Ovary (tissue), 3 donors: ENCODE measurements around the gene DNAJC25.

Source experiments
- EP300 ChIP-seq: sonication (generic); formaldehyde crosslinking; IDR thresholded peaks from one replicate; pipeline ENCODE4 v1.6.1; 2017; ENCODE audit warnings: antibody characterized with exemption
- POLR2A ChIP-seq: fragments of 450-650 bp; IDR thresholded peaks from one replicate; pipeline ENCODE4 v1.6.1; 2017; ENCODE audit warnings: antibody characterized with exemption, mild to moderate bottlenecking, moderate library complexity
- TF ChIP-seq, protein P1 (sequence below), 3 donors: fragments of 450-650 bp in 2 of 3; fragments of 200-600 bp in 1 of 3; IDR thresholded peaks; one replicate each; pipeline versions ENCODE4 v1.5.1 to v1.8.0; 2016 to 2022; ENCODE audit warnings: antibody characterized with exemption in 3 of 3, mild to moderate bottlenecking in 1 of 3
- donor health status: DM: no; HTN: no; CAD: no.

DNA sequence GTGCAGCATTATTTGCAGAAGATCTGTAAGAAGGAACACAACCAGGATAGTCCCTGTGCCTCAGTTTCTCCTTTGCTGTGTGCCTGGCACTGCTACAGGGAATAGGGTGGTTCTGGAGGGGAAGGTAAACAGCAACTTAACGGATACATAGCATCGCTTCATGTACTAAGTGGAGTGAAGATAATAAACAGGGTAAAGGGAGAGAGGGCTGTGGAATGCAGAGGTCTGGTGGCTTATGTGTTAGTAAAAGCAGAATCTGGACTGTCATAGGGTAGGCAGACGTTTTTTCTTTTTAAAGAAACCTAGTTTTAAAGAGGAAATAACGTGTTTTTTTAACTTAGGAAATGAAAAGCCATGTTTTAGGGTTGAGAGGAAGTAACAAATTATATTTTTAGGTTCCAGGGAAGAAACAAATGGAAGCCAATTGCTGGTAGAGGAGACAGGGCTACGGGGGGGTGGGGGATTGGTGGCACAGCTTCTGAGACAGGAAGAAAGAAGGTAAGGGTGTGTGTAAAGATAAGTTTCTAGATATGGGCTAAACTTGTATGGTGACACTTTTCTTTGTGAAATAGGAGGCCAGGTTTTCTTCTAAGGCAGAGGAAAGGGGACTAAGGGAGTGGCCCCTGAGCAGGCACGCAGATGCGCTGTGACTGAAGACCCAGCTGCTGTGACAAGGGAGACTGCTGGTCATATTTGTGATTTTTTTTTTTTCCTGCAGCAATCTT is 31.6 kb downstream of the DNAJC25 start:
- TF ChIP-seq, protein P1, sequence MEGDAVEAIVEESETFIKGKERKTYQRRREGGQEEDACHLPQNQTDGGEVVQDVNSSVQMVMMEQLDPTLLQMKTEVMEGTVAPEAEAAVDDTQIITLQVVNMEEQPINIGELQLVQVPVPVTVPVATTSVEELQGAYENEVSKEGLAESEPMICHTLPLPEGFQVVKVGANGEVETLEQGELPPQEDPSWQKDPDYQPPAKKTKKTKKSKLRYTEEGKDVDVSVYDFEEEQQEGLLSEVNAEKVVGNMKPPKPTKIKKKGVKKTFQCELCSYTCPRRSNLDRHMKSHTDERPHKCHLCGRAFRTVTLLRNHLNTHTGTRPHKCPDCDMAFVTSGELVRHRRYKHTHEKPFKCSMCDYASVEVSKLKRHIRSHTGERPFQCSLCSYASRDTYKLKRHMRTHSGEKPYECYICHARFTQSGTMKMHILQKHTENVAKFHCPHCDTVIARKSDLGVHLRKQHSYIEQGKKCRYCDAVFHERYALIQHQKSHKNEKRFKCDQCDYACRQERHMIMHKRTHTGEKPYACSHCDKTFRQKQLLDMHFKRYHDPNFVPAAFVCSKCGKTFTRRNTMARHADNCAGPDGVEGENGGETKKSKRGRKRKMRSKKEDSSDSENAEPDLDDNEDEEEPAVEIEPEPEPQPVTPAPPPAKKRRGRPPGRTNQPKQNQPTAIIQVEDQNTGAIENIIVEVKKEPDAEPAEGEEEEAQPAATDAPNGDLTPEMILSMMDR (IDR thresholded peaks at IDR 0.05), result no peak
- TF ChIP-seq EP300, result no peak
- no peak for TF ChIP-seq POLR2A
